Measurements from ENCODE around the gene PNPLA7. TPM values are rescaled to one million over a fixed set of nuclear protein-coding genes. Genes with fewer than 3 reads are reported as not detected.
"Not testable (repeated sequence)": the region's sequence is repeated elsewhere in the genome, so short reads cannot be mapped to it uniquely, and the experiment has no call there.

Gene PNPLA7
- total RNA-seq, 1 donor = 11.6 TPM

DNA sequence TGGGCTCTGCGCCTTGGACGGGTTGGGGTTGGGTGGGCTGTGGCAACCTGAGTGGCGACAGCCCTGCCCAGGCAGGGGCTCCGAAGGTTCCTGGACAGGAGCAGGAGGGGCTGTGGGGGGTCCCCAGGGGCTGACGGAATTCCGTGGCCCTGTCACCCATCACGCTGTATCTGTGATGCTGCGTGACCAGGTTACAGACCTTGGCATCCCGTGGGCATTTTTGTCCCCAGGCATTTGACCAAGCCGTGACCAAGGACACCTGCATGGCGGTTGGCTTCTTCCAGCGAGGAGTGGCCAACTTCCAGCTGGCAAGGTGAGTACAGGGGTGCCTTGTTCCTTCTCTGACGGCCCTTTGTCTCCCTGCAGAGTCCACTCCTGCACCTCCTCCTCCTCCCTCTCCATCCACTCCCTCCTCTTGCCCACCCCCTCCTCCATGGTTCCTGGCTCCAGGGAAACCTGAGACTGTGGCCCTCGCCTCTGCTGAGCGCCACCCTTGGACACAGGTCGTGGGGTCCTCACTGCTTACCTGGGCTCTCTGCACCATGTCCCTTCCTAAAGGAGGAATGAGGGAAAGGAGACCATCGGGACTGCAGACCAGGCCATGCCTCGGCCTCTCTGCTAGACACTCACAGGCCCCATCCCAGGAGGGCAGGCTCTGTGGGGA, 124.1 kb downstream of the PNPLA7 start:
- no peak for DNase-seq (ENCODE audit: low read depth in 2 of 3, low spot score in 2 of 3)

DNA sequence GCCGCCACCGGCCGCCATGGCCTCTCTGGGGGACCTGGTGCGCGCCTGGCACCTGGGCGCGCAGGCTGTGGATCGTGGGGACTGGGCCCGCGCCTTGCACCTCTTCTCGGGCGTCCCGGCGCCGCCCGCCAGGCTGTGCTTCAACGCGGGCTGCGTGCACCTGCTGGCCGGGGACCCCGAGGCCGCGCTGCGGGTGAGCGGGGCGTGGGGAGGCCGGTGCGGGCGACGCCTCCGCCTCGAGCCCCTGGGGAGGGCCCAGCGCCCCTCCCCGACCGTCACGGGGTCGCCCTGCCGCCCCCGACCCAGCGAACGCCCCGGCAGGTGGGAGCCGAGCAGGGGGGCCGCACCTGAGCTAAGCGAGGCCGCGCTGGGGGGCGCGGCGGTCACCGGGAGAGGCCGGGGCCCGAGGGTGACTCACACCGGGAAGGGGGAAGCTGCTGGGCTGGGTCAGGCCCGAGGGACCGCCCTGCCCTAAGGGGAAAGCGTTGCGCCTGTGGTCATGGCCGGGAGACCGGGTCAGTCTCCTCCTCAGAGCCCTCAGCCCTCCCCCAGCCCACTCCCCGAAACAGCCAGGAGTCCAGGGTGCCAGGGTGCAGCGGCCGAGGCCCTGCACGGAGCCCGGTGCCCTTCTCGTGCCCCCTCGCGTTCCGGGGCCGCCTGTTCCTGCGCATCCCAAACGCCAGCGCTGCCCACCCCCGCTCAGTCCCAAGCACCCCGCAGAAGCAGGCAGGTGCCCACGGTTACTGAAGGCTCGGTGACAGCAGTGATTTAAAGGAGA, 126.5 kb downstream of the PNPLA7 start:
- no peak for DNase-seq (ENCODE audit: low read depth in 2 of 3, low spot score in 2 of 3)

DNA sequence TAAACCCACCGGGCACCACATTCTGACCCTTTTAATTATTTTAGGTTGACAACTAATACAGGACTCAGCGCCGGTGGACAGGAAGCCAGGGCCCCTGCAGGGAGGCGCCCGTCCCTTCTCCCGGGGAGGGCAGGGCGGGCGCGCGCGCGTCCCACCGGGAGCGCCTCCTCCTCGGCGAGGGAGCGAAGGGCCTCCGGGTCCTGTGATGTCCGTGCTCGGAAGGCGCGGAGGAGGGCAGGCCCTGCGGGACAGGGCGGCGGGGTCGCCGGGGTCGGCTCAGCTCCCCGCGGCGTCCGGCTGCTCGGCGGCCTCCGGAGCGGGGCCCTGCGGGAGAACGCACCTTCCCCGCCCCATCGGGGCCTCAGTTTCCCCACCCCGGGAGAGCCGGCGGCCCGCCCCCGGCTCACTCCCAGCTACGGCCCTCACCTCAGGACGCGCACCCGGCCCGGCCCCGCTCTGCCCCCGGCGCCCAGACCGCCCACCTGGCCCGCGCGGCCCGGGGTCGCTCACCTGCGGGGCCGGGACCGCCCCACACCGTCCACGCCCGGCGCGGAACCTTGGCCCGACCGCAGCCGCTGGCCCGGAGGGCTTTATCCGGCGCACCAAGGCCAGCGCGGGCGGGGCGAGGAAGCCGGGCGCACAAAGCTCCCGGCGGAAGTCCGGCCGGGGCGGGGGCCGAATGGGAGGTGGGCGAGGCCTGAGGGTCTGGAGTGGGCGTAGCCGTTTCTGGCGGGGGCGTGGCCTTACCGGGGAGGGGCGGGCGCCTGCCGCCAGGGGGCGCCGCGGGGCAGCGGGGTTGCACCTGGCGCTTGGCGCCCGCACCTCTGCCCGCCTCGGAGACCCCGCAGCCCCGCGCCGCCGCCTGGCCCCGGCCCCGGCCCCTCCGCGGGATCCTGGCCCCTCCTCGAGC, 127.3 kb downstream of the PNPLA7 start, which contains the start of the genes EXD3 and NOXA1:
EXD3 (minus strand) TSS at position 559 of the 910 bp plus-strand sequence. CDS start 27,805 bp downstream, outside the sequence.
NOXA1 (plus strand) TSS at position 790 of the 910 bp plus-strand sequence. CDS start 137 bp downstream, outside the sequence.
- peak; percentile 93 to 96 (median 93) for DNase-seq (ENCODE audit: low read depth in 2 of 3, low spot score in 2 of 3)

DNA sequence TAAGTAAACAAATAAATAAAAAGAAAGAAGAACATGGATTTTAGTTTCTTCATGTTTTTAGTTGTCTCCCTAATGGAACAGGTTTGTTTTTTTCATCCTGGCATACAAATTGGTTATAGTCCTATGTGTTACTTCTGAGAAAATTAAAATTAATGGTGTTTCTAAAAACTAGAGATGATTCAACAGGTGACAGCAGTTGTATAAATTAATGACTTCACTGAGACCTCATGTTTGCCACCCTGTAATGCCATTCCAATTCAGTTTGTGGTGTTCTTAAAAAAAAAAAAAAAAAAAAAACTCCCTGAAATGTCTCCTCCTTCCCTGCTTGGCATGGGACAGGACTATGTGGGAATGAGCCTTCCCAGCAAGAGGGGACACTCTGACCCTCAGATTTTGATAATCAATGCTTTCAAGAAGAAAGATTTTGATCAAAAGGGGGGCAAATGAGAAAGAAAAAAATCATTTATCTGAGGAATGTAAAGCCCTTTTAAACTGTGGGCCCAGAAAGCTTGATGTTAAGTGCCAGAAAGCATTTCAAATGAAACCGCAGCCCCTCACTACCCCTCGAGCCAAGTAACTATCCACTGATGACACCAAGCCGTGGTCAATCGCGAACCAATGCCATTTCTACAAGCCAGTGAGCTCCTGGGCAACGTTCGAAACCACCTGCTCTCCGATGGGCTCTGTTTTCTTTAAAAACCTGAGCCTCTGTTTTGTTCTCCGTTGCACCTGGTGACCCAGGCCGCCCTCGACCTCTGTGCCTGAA, 128.2 kb downstream of the PNPLA7 start:
- no peak for DNase-seq (ENCODE audit: low read depth in 2 of 3, low spot score in 2 of 3)

DNA sequence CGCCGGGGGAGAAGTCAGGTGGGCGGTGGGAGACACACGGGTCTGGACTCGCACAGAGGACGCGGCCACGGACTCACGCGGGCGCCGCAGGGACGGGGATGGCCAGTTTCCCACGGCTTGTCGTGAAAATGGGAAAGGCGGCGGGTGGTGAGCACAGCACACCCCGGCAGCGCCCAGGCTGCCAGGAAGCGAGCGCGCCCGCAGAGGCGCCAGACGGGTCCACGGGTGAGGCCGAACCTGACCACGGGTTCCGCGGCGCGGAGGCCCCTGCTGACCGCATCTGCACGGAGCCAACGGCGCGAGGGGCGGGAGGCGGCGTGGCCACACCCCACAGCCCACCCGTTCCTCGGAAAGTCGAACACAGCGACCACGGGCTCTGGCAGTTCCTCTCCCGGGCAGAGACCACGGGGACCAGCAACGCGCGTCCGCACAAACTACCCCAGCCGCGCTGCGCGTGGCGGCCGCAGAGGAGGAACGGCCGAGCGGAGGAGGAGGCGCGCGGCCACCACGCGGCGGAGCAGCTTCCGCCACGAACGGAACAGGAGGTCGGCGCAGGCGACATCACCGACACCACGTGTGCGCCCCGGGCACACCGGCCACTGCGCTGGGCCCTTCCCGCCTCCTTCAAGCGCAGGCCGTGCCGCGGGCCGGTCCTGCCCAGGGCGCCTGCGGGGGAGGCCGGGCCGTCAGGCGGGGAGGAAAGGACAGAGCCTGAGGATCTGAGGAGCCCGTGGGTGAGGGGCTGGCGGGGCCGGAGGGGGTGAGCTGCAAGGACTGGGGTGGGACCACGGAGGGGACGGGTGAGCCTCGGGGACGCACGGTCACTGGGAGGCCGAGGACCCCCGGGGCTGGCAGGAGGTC, 132.8 kb downstream of the PNPLA7 start:
- no peak for DNase-seq (ENCODE audit: low read depth in 2 of 3, low spot score in 2 of 3)

- no peak for DNase-seq (ENCODE audit: low read depth in 2 of 3, low spot score in 2 of 3)
Observed at GRCh38 chr9:137416563-137417151, 133.5 kb downstream of the PNPLA7 start.

GRCh38 chr9:137416006-137416562, 134.1 kb downstream of the PNPLA7 start:
- no peak for DNase-seq (ENCODE audit: low read depth in 2 of 3, low spot score in 2 of 3)

DNA sequence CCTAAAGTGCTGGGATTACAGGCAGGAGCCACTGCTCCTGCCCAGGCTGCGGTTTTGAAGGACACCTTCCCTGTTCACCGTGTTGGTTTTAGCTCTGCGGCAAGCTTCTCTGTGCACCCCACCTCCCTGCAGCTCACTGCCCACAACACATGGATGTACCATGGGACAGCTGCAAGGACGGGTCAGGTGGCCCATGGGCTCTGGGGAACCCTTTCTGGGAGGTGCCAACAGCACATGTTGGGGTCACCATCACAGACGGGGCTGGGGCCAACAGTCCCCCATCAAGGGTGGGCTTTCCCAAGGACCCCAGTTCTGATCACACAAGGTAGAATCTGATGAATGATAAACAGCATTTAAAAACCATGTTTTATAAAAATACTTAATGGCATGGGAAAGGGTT, 134.8 kb downstream of the PNPLA7 start:
- DNase-seq (ENCODE audit: low read depth in 2 of 3, low spot score in 2 of 3) = no peak

DNA sequence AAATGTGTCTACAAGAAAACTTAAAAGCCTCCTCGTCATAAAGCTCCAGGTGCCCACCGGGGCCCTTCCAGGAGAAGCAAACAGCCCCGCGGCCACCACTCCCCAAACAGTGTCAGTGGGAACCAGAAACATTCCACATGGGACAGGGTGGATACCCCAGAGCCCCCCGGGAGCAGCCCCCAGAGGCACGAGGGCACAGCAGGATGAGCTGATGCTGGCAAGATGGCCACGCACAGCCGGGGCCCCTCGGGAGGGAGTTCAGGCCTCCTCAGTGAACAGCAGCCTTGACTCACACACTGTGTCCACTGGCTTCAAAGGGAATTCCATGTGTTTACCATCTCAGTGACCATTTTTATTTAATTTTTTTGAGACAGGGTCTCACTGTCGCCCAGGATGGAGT, 137.8 kb downstream of the PNPLA7 start:
- DNase-seq (ENCODE audit: low read depth in 2 of 3, low spot score in 2 of 3) = no peak

GRCh38 chr9:137411645-137412380, 138.4 kb downstream of the PNPLA7 start:
- DNase-seq (ENCODE audit: low read depth in 2 of 3, low spot score in 2 of 3) = peak in 2 of 3 donors; percentile 86 to 92

GRCh38 chr9:137411260-137411644, 138.9 kb downstream of the PNPLA7 start:
- DNase-seq (ENCODE audit: low read depth in 2 of 3, low spot score in 2 of 3) = no peak

GRCh38 chr9:137410891-137411249, 139.3 kb downstream of the PNPLA7 start:
- DNase-seq (ENCODE audit: low read depth in 2 of 3, low spot score in 2 of 3) = no peak

DNA sequence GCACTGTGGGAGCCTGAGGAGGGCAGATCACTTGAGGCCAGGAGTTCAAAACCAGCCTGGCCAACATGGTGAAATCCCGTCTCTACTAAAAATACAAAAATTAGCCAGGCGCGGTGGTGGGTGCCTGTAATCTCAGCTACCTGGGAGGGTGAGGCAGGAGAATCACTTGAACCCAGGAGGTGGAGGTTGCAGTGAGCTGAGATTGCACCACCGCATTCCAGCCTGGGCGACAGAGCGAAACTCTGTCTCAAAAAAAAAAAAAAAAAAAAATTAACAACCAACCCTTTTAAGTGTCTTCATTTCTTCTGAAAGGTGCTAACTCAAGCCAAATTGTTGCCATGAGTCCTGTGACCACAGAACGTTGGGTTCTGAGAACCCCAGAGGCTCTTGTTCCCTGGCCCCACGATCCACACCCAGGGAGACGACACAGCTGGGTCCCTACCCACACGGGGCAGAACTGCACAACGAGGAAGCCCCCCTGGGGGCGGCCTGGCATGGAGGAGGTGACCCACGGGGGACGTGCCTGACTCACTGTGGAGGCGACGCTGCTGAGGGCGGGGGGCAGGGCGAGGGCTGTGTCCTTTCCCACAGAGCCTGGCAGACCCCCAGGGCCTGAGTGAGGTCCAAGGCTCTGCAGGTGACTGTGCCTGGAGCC, 139.8 kb downstream of the PNPLA7 start:
- DNase-seq (ENCODE audit: low read depth in 2 of 3, low spot score in 2 of 3) = not testable (repeated sequence)
